ENCODE measurements around the gene DACH1.

The DACH1 gene

DNA sequence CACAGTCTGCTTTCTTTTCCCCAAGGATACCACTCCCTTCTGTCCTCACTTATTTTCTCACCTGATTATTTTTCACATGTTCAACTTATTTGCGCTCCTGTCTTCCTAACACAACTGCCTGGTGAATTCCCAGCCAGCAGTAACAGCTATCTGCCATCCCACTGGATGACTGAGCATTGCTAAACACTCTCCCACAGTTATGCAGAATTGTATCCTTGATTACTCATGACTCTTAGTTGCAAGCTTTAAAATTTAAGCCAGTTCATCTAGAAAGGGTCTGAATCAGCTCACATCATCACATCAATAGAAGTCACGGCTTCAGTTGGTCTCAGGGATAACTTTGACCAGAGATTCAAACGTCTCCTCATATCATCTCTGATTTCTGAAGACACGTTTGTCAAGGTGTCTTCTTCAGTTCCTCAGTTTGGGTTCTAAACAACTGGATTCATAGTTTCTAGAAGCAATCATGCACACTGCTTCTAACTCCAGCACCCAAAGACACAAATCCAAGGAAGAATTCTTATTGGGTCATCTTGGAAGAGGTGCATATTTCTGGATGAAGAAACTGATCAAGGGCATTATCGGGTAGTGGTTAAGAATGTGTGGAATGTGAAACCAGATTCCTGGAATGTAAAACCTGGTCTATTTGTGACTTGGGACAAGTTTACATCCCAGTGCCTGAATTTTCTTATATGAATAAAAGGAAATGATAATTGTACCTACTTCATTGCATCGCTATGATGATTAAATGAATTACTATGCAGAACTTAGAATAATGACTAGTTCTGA is 13.9 kb upstream of the DACH1 start:
- Histone ChIP-seq H3K23ac (ENCODE audit: low read length) (no peak overlapping the region), H2AK5ac (ENCODE audit: low read length) (no peak overlapping the region), H3K9me3 (ENCODE audit: insufficient read depth, low read depth, low read length) (no peaks in the 10 kb centered on the region), H4K12ac (ENCODE audit: low read depth, low read length) (no peak overlapping the region), H3K4me3 (ENCODE audit: low read depth, low read length) (no peak overlapping the region), H2AFZ (ENCODE audit: insufficient read depth, low read length, poor library complexity) (no peak overlapping the region), H3K4me1 (ENCODE audit: control insufficient read depth in 1 of 2, insufficient read depth in 2 of 2, low read length in 2 of 2) (peaks cover 0 to 6% of the 10 kb centered on the region in 2 experiments), H2BK5ac (ENCODE audit: low read depth, low read length, poor library complexity) (no peak overlapping the region), H3K79me2 (ENCODE audit: control insufficient read depth, insufficient read depth, low read length, poor library complexity) (no peaks in the 10 kb centered on the region), H3K14ac (ENCODE audit: low read length) (no peak overlapping the region), H4K91ac (ENCODE audit: low read depth, low read length) (no peak overlapping the region), H4K8ac (ENCODE audit: low read depth, low read length) (no peak overlapping the region), H3K18ac (ENCODE audit: low read length) (no peak overlapping the region), H3K79me1 (ENCODE audit: low read length) (no peaks in the 10 kb centered on the region), H2BK120ac (ENCODE audit: insufficient read depth, low read length, poor library complexity) (no peak overlapping the region), H3K27ac (ENCODE audit: low read depth, low read length) (peak overlapping the region; percentile 9), H3K9ac (ENCODE audit: low read length) (no peak overlapping the region), H2BK12ac (ENCODE audit: low read length) (no peak overlapping the region), H3K4me2 (ENCODE audit: low read length) (no peak overlapping the region), H3K27me3 (ENCODE audit: insufficient read depth, low read length) (no peaks in the 10 kb centered on the region), H3K4ac (ENCODE audit: low read depth, low read length) (no peak overlapping the region), H3K36me3 (ENCODE audit: control insufficient read depth in 1 of 2, insufficient read depth in 2 of 2, low read length in 2 of 2) (no peaks in the 10 kb centered on the region)
- no CpG with 5 or more reads among the region's 6 CpGs for WGBS (ENCODE audit: extremely low coverage, insufficient coverage, insufficient read length)
- DNase-seq: peak in 1 of 2 donors; percentile 5

- H4K12ac ChIP-seq (ENCODE audit: low read depth, low read length): no peak overlapping the region
- no peaks in the 10 kb centered on the region for H3K9me3 ChIP-seq (ENCODE audit: insufficient read depth, low read depth, low read length)
- H3K4me2 ChIP-seq (ENCODE audit: low read length): no peak overlapping the region
- no peak for DNase-seq
- H3K27me3 ChIP-seq (ENCODE audit: insufficient read depth, low read length): no peaks in the 10 kb centered on the region
- no peaks in the 10 kb centered on the region for H3K36me3 ChIP-seq (ENCODE audit: control insufficient read depth in 1 of 2, insufficient read depth in 2 of 2, low read length in 2 of 2)
- no peak overlapping the region for H3K4ac ChIP-seq (ENCODE audit: low read depth, low read length)
- H3K4me1 ChIP-seq (ENCODE audit: control insufficient read depth in 1 of 2, insufficient read depth in 2 of 2, low read length in 2 of 2): peaks cover 0 to 6% of the 10 kb centered on the region in 2 experiments
- no peak overlapping the region for H2BK5ac ChIP-seq (ENCODE audit: low read depth, low read length, poor library complexity)
- no CpG with 5 or more reads among the region's 6 CpGs for WGBS (ENCODE audit: extremely low coverage, insufficient coverage, insufficient read length)
- no peak overlapping the region for H4K8ac ChIP-seq (ENCODE audit: low read depth, low read length)
- H3K23ac ChIP-seq (ENCODE audit: low read length): no peak overlapping the region
- no peak overlapping the region for H2BK120ac ChIP-seq (ENCODE audit: insufficient read depth, low read length, poor library complexity)
- H3K4me3 ChIP-seq (ENCODE audit: low read depth, low read length): no peak overlapping the region
- no peaks in the 10 kb centered on the region for H3K79me2 ChIP-seq (ENCODE audit: control insufficient read depth, insufficient read depth, low read length, poor library complexity)
- H2AK5ac ChIP-seq (ENCODE audit: low read length): no peak overlapping the region
- H3K18ac ChIP-seq (ENCODE audit: low read length): no peak overlapping the region
- no peak overlapping the region for H3K14ac ChIP-seq (ENCODE audit: low read length)
- H2BK12ac ChIP-seq (ENCODE audit: low read length): no peak overlapping the region
- no peak overlapping the region for H3K27ac ChIP-seq (ENCODE audit: low read depth, low read length)
- no peaks in the 10 kb centered on the region for H3K79me1 ChIP-seq (ENCODE audit: low read length)
- H3K9ac ChIP-seq (ENCODE audit: low read length): no peak overlapping the region
- H2AFZ ChIP-seq (ENCODE audit: insufficient read depth, low read length, poor library complexity): no peak overlapping the region
- no peak overlapping the region for H4K91ac ChIP-seq (ENCODE audit: low read depth, low read length)
Observed at GRCh38 chr13:71879808-71880344, 12.9 kb upstream of the DACH1 start.

DNA sequence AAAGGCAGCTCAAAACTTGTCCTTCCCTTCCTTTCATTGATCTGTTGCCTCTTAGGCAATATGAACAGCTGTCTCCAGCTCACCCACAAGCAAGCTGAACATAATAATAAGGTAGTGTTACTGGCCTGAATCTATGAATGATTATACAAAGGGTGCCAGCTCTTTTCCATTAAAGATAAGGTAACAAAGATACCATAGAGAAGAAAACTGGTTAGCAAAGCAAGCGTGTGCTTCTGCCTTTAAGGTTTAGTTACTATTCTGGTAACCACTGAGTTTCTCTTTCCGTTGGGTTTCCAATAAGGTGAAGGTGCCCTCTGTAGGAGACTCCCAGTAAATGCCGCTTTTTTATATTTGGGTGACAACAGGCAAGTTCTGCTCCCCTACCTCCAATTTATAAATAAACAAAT is 12.1 kb upstream of the DACH1 start:
- no peak overlapping the region for H3K23ac ChIP-seq (ENCODE audit: low read length)
- H3K4me1 ChIP-seq (ENCODE audit: control insufficient read depth in 1 of 2, insufficient read depth in 2 of 2, low read length in 2 of 2): peaks cover 0 to 6% of the 10 kb centered on the region in 2 experiments
- no peaks in the 10 kb centered on the region for H3K79me2 ChIP-seq (ENCODE audit: control insufficient read depth, insufficient read depth, low read length, poor library complexity)
- H2BK5ac ChIP-seq (ENCODE audit: low read depth, low read length, poor library complexity): no peak overlapping the region
- no peak overlapping the region for H4K91ac ChIP-seq (ENCODE audit: low read depth, low read length)
- H3K9me3 ChIP-seq (ENCODE audit: insufficient read depth, low read depth, low read length): no peaks in the 10 kb centered on the region
- H4K8ac ChIP-seq (ENCODE audit: low read depth, low read length): no peak overlapping the region
- H3K4ac ChIP-seq (ENCODE audit: low read depth, low read length): no peak overlapping the region
- WGBS (ENCODE audit: extremely low coverage, insufficient coverage, insufficient read length): no CpG with 5 or more reads among the region's 3 CpGs
- no peak overlapping the region for H4K12ac ChIP-seq (ENCODE audit: low read depth, low read length)
- no peak overlapping the region for H3K18ac ChIP-seq (ENCODE audit: low read length)
- no peak overlapping the region for H3K14ac ChIP-seq (ENCODE audit: low read length)
- H2AFZ ChIP-seq (ENCODE audit: insufficient read depth, low read length, poor library complexity): no peak overlapping the region
- no peak overlapping the region for H2BK12ac ChIP-seq (ENCODE audit: low read length)
- no peaks in the 10 kb centered on the region for H3K27me3 ChIP-seq (ENCODE audit: insufficient read depth, low read length)
- no peak overlapping the region for H2BK120ac ChIP-seq (ENCODE audit: insufficient read depth, low read length, poor library complexity)
- H2AK5ac ChIP-seq (ENCODE audit: low read length): no peak overlapping the region
- no peak overlapping the region for H3K27ac ChIP-seq (ENCODE audit: low read depth, low read length)
- DNase-seq: peak in 1 of 2 donors; percentile 13
- no peak overlapping the region for H3K4me2 ChIP-seq (ENCODE audit: low read length)
- H3K9ac ChIP-seq (ENCODE audit: low read length): no peak overlapping the region
- no peaks in the 10 kb centered on the region for H3K36me3 ChIP-seq (ENCODE audit: control insufficient read depth in 1 of 2, insufficient read depth in 2 of 2, low read length in 2 of 2)
- H3K4me3 ChIP-seq (ENCODE audit: low read depth, low read length): no peak overlapping the region
- H3K79me1 ChIP-seq (ENCODE audit: low read length): no peaks in the 10 kb centered on the region

DNA sequence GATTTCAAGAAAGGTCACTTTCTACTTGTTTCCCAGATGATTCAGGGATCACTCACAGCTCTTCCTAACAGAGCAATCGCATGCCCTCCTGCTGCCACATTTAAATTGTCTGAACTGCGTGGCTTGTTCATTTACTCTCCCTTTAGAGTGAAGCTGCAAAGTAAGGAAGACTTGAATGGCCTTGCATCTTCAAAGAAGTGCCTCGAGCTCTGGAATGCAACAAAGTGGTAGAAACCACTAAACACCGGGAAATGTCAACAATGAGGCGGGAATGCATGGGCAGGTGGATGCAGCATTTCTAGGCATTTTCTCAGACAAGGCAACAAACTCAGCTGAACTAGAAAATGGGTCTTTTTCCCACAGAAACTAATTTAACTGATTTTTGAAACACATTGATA is 10.3 kb upstream of the DACH1 start:
- no CpG with 5 or more reads among the region's 5 CpGs for WGBS (ENCODE audit: extremely low coverage, insufficient coverage, insufficient read length)
- Histone ChIP-seq H2BK12ac (ENCODE audit: low read length) (no peak overlapping the region), H2AK5ac (ENCODE audit: low read length) (no peak overlapping the region), H4K8ac (ENCODE audit: low read depth, low read length) (no peak overlapping the region), H3K36me3 (ENCODE audit: control insufficient read depth in 1 of 2, insufficient read depth in 2 of 2, low read length in 2 of 2) (no peaks in the 10 kb centered on the region), H3K18ac (ENCODE audit: low read length) (no peak overlapping the region), H3K23ac (ENCODE audit: low read length) (no peak overlapping the region), H3K4me3 (ENCODE audit: low read depth, low read length) (no peak overlapping the region), H3K4ac (ENCODE audit: low read depth, low read length) (no peak overlapping the region), H3K14ac (ENCODE audit: low read length) (no peak overlapping the region), H2BK5ac (ENCODE audit: low read depth, low read length, poor library complexity) (no peak overlapping the region), H3K79me2 (ENCODE audit: control insufficient read depth, insufficient read depth, low read length, poor library complexity) (no peaks in the 10 kb centered on the region), H3K9me3 (ENCODE audit: insufficient read depth, low read depth, low read length) (no peaks in the 10 kb centered on the region), H4K12ac (ENCODE audit: low read depth, low read length) (no peak overlapping the region), H2AFZ (ENCODE audit: insufficient read depth, low read length, poor library complexity) (no peak overlapping the region), H3K27me3 (ENCODE audit: insufficient read depth, low read length) (no peaks in the 10 kb centered on the region), H3K4me1 (ENCODE audit: control insufficient read depth in 1 of 2, insufficient read depth in 2 of 2, low read length in 2 of 2) (peaks cover 0 to 6% of the 10 kb centered on the region in 2 experiments), H3K79me1 (ENCODE audit: low read length) (no peaks in the 10 kb centered on the region), H3K4me2 (ENCODE audit: low read length) (no peak overlapping the region), H2BK120ac (ENCODE audit: insufficient read depth, low read length, poor library complexity) (no peak overlapping the region), H3K9ac (ENCODE audit: low read length) (no peak overlapping the region), H3K27ac (ENCODE audit: low read depth, low read length) (peak overlapping the region; percentile 25), H4K91ac (ENCODE audit: low read depth, low read length) (no peak overlapping the region)
- peak; percentile 13 to 21 for DNase-seq
